OCI-LY3 (cell line): ENCODE results near the gene NINL.

Experiments
- H2AFZ ChIP-seq: fragments of 200-600, 300-600 bp; shearing (Covaris generic); 2 replicates; pipeline ENCODE4 v1.6.0; 2014; ENCODE audit warnings: antibody characterized with exemption, low read depth, low read length
- H3K27ac ChIP-seq: fragments of 200-600, 300-600 bp; sonication (generic); 2 replicates; pipeline ENCODE4 v1.5.1; 2014; ENCODE audit warnings: mild to moderate bottlenecking, low read length, moderate library complexity, mixed read lengths
- H3K27me3 ChIP-seq: fragments of 200-600, 300-600 bp; sonication (generic); 2 replicates; pipeline ENCODE4 v1.6.1; 2014; ENCODE audit warnings: low read depth, low read length, mixed read lengths
- H3K36me3 ChIP-seq: fragments of 200-600, 300-600 bp; sonication (generic); replicated peaks from 2 replicates; pipeline ENCODE3; 2014; ENCODE audit warnings: low read depth, low read length, mixed read lengths
- H3K4me1 ChIP-seq: fragments of 300-600, 200-600 bp; sonication (generic); 2 replicates; pipeline ENCODE4 v1.6.1; 2014; ENCODE audit warnings: low read length, mixed read lengths
- H3K4me2 ChIP-seq: fragments of 200-600, 300-600 bp; sonication (generic); 2 replicates; pipeline ENCODE4 v1.6.1; 2014; ENCODE audit warnings: low read length, mixed read lengths
- H3K4me3 ChIP-seq: fragments of 300-600, 200-600 bp; sonication (generic); 2 replicates; pipeline ENCODE4 v1.5.1; 2014; ENCODE audit warnings: antibody characterized with exemption, mild to moderate bottlenecking, low read length, moderate library complexity
- H3K79me2 ChIP-seq: fragments of 300-600, 200-600 bp; shearing (Covaris generic); 2 replicates; pipeline ENCODE4 v1.6.1; 2014; ENCODE audit warnings: mild to moderate bottlenecking, low read length, mixed read lengths
- H3K9ac ChIP-seq: fragments of 300-600, 200-600 bp; shearing (Covaris generic); 2 replicates; pipeline ENCODE4 v1.6.0; 2014; ENCODE audit warnings: mild to moderate bottlenecking, low read length, moderate library complexity
- H3K9me3 ChIP-seq: fragments of 200-600, 300-600 bp; shearing (Covaris generic); 2 replicates; pipeline ENCODE4 v1.6.1; 2014; ENCODE audit warnings: low read length, mixed read lengths; ENCODE audit not compliant: insufficient read depth
- H4K20me1 ChIP-seq: fragments of 200-600, 300-600 bp; sonication (generic); 2 replicates; pipeline ENCODE4 v1.6.1; 2016; ENCODE audit warnings: low read length, mixed read lengths; ENCODE audit not compliant: insufficient read depth
- EZH2phosphoT487 ChIP-seq: fragments of 200-600 bp; shearing (Covaris generic); IDR thresholded peaks from 2 replicates; pipeline ENCODE4 v1.6.1; 2018; ENCODE audit warnings: antibody characterized with exemption, mixed run types, low read depth
- TF ChIP-seq, protein P1 (sequence below): fragments of 200-600, 300-600 bp; sonication (generic); IDR thresholded peaks from 2 replicates; pipeline ENCODE4 v1.5.1; 2014; ENCODE audit warnings: antibody characterized with exemption, low read length, low read depth

Gene NINL

DNA sequence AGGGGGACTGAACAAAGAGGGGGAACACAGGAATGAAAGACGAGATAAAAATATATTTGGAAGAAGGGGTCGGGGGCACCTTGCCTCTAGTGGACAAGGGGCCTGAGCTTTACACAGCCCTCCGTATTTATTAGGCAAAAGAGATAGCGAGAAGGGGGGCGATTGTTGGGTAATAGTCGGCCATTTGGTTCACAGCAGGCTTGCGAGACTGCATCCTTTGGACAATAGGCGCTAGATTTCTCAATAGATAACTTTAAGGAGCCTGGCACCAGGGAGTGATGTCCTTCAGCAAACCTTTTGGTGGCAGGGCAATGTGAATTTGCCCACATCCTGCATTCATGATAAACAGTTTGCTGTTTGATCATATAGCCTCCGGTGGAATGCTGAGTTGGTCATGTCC, 41.4 kb upstream of the NINL start:
- no peak overlapping the region for H3K9ac ChIP-seq
- no peaks in the 10 kb centered on the region for H4K20me1 ChIP-seq
- TF ChIP-seq, protein P1, sequence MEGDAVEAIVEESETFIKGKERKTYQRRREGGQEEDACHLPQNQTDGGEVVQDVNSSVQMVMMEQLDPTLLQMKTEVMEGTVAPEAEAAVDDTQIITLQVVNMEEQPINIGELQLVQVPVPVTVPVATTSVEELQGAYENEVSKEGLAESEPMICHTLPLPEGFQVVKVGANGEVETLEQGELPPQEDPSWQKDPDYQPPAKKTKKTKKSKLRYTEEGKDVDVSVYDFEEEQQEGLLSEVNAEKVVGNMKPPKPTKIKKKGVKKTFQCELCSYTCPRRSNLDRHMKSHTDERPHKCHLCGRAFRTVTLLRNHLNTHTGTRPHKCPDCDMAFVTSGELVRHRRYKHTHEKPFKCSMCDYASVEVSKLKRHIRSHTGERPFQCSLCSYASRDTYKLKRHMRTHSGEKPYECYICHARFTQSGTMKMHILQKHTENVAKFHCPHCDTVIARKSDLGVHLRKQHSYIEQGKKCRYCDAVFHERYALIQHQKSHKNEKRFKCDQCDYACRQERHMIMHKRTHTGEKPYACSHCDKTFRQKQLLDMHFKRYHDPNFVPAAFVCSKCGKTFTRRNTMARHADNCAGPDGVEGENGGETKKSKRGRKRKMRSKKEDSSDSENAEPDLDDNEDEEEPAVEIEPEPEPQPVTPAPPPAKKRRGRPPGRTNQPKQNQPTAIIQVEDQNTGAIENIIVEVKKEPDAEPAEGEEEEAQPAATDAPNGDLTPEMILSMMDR, result no peak
- no peak for TF ChIP-seq EZH2phosphoT487
- no peak overlapping the region for H3K4me3 ChIP-seq
- H3K79me2 ChIP-seq, result peaks cover 34% of the 10 kb centered on the region
- no peak overlapping the region for H3K4me2 ChIP-seq
- H3K36me3 ChIP-seq, result peaks cover 12% of the 10 kb centered on the region
- no peaks in the 10 kb centered on the region for H3K27me3 ChIP-seq
- no peak overlapping the region for H3K27ac ChIP-seq
- peaks cover 15% of the 10 kb centered on the region for H3K4me1 ChIP-seq
- peaks cover 7% of the 10 kb centered on the region; the same call in 1 of the 2 replicates for H3K9me3 ChIP-seq
- H2AFZ ChIP-seq, result no peak overlapping the region

DNA sequence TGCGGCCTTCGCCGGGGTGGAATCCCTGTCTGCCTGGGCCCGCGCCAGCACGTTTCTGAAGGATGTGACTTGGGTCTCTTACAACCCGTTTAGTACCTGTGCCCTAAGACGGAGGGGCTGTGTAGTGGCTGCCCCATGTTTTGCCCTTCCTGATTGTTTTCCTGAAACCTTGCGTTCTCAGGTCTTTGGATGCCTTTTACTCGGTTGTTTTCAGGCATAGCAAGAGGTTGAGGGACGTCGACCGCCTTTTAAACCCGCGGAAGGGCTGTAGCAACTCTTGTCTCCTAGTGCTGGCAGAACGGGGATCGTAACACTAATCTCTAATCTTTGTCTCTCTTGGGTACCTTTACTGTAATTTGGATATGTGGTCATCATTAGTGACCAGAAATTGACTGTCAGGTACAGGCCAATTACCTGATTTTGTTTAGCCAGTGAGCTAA, 39.2 kb upstream of the NINL start:
- peak overlapping the region; percentile 85 for H3K4me3 ChIP-seq
- peak overlapping the region; percentile 84 for H3K27ac ChIP-seq
- H3K9me3 ChIP-seq, result peaks cover 7% of the 10 kb centered on the region; the same call in 1 of the 2 replicates
- TF ChIP-seq, protein P1, result no peak
- no peak for TF ChIP-seq EZH2phosphoT487
- peak overlapping the region; percentile 95 for H3K4me2 ChIP-seq
- peaks cover 4% of the 10 kb centered on the region; the same call in 1 of the 2 replicates for H4K20me1 ChIP-seq
- H3K9ac ChIP-seq, result peak overlapping the region; percentile 94
- H3K4me1 ChIP-seq, result peaks cover 22% of the 10 kb centered on the region
- peaks cover 44% of the 10 kb centered on the region for H3K79me2 ChIP-seq
- no peaks in the 10 kb centered on the region for H3K27me3 ChIP-seq
- H3K36me3 ChIP-seq, result peaks cover 14% of the 10 kb centered on the region
- peak overlapping the region; percentile 98; the same call in 1 of the 2 replicates for H2AFZ ChIP-seq

GRCh38 chr20:25623736-25624499, 38.6 kb upstream of the NINL start, which contains the start of gene NANP:
NANP (minus strand) TSS chr20:25624014; CDS start chr20:25623948, 66 bp downstream.
- TF ChIP-seq EZH2phosphoT487, result no peak
- TF ChIP-seq, protein P1, result no peak
- Histone ChIP-seq H3K4me2 (peak within 1 kb of the TSS; percentile 95), H3K27me3 (no peaks in the 10 kb centered on the region), H3K9me3 (peaks cover 7% of the 10 kb centered on the region; the same call in 1 of the 2 replicates), H4K20me1 (peaks cover 5% of the 10 kb centered on the region; the same call in 1 of the 2 replicates), H3K9ac (peak within 1 kb of the TSS; percentile 94), H3K4me1 (peaks cover 24% of the 10 kb centered on the region), H3K27ac (peak within 1 kb of the TSS; percentile 84), H3K36me3 (peaks cover 14% of the 10 kb centered on the region), H3K79me2 (peaks cover 49% of the 10 kb centered on the region), H3K4me3 (peak within 1 kb of the TSS; percentile 85), H2AFZ (peak within 1 kb of the TSS; percentile 98)

DNA sequence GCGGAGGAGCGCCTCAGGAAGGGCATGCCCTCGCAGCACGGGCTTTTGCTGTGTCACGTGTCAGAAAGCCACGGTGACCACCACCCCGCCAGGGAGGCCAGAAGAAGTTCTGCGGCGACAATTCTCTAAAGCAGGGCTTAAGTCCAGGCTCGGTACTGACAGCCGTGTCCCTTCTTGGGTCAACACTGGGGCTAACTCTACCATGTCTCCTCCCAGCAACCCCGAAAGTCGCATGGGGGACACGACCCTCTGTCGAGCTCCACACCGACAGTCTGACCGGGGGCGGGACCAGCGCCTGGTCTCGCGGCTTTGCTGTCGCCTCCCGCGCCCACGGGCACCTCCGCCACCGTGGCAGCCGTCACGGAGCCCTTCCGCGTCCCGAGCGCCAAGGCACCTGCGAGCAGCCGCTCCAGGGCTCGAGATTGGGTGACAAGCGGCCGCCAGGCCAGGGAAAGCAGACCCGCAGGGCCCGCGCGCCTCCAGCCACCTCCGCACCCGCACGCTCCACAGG, 37.9 kb upstream of the NINL start:
- Histone ChIP-seq H3K9me3 (peaks cover 4% of the 10 kb centered on the region; the same call in 1 of the 2 replicates), H4K20me1 (peaks cover 5% of the 10 kb centered on the region; the same call in 1 of the 2 replicates), H3K27ac (peak overlapping the region; percentile 84), H2AFZ (peak overlapping the region; percentile 62), H3K27me3 (no peaks in the 10 kb centered on the region), H3K4me2 (peak overlapping the region; percentile 95), H3K9ac (peak overlapping the region; percentile 94), H3K36me3 (peaks cover 14% of the 10 kb centered on the region), H3K79me2 (peaks cover 55% of the 10 kb centered on the region), H3K4me3 (peak overlapping the region; percentile 85), H3K4me1 (peaks cover 24% of the 10 kb centered on the region)
- no peak for TF ChIP-seq EZH2phosphoT487
- TF ChIP-seq, protein P1, result no peak
